Fibroblast of mammary gland (primary cell): ENCODE data around the gene CENPU.
"Not testable (repeated sequence)": the region's sequence is repeated elsewhere in the genome, so short reads cannot be mapped to it uniquely, and the experiment has no call there.

Experiments used
- DNase-seq: peaks from one replicate; pipeline ENCODE4 v3.0.0-alpha.2; 2010; ENCODE audit warnings: low read depth
- H3K4me3 ChIP-seq: 2 replicates; pipeline ENCODE4 v1.5.1; 2011; ENCODE audit warnings: low read depth, mild to moderate bottlenecking, low read length, moderate library complexity; ENCODE audit not compliant: control insufficient read depth
- CTCF ChIP-seq: conservative IDR thresholded peaks from 2 replicates; pipeline ENCODE4 v1.5.1; 2011; ENCODE audit warnings: low read depth, low read length, inconsistent platforms; ENCODE audit not compliant: control insufficient read depth, insufficient read depth

Gene CENPU

DNA sequence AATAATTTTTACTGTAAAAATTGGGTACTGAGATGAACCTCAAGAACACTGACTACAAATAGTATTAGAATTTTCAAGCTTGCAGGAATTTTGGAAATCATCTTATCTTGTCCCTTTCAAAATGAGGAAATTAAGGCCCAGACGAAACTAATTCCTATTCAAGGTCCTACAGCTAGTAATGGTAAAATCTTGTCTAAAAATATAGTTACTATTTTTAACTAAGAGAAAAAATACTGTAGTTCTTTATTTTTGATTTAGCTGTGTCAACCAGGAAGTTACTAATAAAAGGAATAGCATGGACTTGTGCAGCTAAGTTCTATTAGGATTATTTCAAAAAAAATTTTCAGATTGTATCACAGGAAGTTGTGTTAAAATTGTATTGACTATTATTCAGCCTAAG lies 71.7 kb downstream of the CENPU start:
- no peak for DNase-seq
- no peak overlapping the region for H3K4me3 ChIP-seq
- no peak for TF ChIP-seq CTCF

DNA sequence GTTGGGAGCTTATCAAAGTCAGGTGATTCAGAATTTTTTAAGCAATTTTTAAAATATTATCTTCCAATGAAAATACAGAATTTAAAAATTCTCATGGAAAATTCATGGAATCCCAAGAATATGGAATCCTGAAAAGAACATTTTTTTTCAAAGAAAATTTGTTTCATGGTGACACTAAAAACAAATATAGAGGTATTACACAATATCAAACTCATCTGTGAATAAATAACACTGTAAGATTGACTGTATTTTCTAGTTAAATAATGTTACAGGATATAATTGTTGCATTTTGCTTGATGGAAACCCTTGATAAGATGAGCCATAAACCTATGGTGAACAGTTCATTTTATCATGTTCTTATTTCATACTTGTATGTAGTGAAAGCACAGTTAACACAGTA lies 72.9 kb downstream of the CENPU start:
- no peak for TF ChIP-seq CTCF
- no peak overlapping the region for H3K4me3 ChIP-seq
- DNase-seq = no peak

DNA sequence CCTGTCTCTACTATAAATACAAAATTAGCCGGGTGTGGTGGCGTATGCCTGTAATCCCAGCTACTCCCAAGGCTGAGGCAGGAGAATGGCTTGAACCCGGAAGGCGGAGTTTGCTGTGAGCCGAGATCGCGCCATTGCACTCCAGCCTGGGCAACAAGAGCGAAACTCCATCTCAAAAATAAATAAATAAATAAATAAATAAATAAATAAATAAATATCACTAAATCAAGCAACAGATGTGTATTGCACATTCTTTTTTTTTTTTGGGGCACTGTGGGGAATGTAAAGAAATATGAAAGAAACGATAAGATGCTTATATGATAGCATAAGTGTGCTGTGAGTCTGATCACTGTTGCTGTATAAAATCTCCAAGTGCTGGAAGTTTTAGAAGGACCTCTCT lies 76.1 kb downstream of the CENPU start:
- H3K4me3 ChIP-seq, DNase-seq: not testable (repeated sequence)

DNA sequence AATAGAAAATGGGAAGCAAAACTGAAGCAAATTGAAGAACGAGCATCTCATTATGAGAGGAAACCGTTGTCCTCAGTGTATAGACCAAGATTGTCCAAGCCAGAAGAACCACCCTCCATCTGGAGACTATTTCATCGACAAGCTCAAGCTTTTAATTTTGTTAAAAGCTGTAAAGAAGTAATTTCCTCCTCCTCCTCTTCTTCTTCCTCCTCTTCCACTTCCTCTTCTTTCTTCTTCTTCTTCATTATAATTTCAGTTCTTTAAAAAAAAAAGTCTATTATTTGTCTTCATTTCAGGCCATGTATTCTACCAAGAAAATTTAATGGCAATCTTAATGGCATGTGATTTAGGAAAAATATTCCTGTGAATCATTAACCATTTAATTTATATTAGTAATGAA lies 76.8 kb downstream of the CENPU start:
- TF ChIP-seq CTCF = no peak
- DNase-seq = no peak
- H3K4me3 ChIP-seq = no peak overlapping the region

DNA sequence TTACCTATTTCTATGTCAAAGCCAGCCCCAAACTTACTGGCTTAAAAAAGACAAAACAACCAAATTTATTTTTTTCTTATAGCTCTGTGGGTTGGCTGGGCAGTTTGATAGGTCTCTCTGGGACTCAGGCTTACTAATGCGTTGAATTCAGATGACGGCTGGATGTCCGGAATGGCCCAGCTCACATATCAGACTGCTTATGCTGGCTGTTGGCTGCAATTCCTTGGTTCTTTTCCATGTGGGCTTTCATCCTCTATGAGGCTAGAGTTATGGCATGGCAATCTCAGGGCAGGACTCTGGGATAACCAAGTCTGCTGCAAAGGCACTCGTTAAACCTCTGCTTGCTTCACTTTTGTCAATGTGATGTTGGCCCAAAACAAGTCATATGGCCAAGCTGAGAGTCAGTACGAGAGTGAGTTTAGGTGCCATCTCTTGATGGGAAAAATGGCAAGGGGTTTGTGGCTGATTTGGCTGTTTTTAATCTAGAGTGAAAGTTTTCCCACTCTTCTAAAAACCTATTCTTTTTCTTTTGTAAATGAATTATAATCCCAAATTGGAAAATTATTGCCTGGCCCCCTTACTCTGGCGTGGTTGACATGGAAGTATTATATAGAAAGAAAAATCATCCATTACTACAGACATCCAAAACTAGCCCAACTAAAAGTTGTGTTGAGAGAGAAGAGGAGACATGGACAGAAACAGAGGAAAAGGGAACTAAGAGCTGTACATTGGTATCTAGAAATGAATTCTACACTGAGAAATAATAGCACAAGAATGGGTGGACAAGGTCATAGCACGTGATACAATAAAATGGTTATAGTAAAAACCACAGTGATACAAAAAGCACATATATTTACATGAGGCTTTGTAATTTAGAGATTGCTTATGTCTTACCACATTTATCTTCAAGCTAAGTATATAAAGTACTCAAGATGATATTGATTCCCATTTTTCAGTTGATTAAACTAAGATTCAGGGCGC lies 77.7 kb downstream of the CENPU start:
- TF ChIP-seq CTCF = no peak
- no peak overlapping the region for H3K4me3 ChIP-seq
- peak; percentile 33 for DNase-seq

DNA sequence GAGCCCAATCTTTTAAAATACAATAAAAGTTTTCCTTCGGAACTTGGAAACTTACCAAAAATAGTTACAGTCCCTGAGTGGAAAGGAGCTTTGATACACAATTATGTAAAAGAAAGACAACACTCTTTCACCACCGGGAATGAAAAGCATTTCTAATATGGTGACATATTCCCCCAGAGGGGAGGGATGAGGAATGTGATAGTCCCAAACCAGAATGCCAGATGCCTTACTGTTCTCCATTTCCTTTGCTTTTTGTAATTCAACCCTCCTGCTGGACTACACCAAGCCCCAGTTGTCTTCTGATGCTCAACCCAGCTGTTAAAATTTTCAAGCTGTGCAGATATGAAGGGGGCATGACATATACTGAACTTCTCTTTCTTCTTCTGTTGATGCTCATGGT lies 80.2 kb downstream of the CENPU start:
- TF ChIP-seq CTCF = no peak
- H3K4me3 ChIP-seq = no peak overlapping the region
- DNase-seq = peak; percentile 11

DNA sequence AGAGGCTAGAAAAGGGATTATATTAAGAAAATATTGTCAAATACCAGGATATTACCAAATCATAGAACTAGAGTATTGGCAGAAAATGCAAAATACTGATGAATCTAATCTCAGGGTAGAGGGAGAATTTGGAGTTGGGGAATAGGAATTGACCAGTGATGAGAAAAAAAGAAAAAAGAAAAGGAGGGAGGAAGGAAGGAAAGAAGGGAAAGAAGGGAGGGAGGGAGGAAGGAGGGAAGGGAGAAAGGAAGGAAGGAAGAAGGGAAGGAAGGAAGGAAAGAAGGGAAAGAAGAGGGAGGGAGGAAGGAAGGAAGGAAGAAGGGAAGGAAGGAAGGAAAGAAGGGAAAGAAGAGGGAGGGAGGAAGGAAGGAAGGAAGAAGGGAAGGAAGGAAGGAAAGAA lies 81.2 kb downstream of the CENPU start:
- not testable (repeated sequence) for DNase-seq, H3K4me3 ChIP-seq

DNA sequence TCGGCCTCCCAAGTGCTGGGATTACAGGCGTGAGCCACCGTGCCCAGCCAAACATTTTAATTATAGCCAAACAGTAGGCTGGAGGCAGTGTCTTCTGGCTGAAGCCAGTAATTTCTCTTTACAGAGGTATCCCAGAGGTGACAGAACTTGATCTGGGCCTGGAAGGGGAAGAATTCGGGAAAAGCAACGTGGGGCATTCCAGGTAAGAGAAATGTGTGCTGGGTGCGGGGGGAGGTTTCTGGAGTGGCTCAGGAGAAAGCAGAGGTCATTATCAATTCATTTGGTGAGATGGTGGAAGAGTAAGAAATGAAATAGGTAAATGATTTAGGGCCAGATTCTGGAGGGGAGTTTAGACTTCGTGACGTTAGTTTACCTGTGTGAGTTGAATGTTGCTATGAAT lies 82.0 kb downstream of the CENPU start:
- TF ChIP-seq CTCF = no peak
- DNase-seq = no peak

More for the DNA sequence above, 82.0 kb downstream of the CENPU start:
- H3K4me3 ChIP-seq = no peak overlapping the region
